GM20000 (cell line): Measurements from ENCODE around the gene CCSER2.

Source experiments
- DNase-seq: peaks from one replicate; pipeline ENCODE4 v3.0.0; 2012; ENCODE audit warnings: low spot score
- TF ChIP-seq, protein P1 (sequence below): IDR thresholded peaks from 2 replicates; pipeline ENCODE4 v1.5.1; 2012; ENCODE audit warnings: mild to moderate bottlenecking, control low read depth; ENCODE audit errors: extremely low read depth, missing control alignments

The CCSER2 gene

DNA sequence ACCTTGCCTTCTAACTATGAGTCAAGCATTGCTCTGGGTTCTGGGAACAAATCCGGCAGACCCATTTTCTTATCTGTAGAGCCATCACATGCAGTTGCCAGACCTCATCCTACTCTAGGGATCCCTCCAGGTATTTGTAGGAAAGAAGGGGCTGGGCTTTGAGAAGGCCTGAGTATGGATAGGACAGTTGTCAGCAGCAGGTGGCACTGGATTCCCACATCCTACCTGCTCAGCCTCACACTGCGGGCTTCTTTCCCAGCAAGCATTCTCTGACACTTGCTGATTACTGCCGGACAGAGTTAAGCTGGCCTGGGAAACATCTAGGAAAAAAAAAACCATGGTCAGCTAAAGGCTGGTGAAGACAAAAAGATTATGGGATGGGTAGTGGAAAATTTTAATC lies 224.1 kb downstream of the CCSER2 start:
- TF ChIP-seq, protein P1, sequence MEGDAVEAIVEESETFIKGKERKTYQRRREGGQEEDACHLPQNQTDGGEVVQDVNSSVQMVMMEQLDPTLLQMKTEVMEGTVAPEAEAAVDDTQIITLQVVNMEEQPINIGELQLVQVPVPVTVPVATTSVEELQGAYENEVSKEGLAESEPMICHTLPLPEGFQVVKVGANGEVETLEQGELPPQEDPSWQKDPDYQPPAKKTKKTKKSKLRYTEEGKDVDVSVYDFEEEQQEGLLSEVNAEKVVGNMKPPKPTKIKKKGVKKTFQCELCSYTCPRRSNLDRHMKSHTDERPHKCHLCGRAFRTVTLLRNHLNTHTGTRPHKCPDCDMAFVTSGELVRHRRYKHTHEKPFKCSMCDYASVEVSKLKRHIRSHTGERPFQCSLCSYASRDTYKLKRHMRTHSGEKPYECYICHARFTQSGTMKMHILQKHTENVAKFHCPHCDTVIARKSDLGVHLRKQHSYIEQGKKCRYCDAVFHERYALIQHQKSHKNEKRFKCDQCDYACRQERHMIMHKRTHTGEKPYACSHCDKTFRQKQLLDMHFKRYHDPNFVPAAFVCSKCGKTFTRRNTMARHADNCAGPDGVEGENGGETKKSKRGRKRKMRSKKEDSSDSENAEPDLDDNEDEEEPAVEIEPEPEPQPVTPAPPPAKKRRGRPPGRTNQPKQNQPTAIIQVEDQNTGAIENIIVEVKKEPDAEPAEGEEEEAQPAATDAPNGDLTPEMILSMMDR, result no peak
- DNase-seq, result no peak

DNA sequence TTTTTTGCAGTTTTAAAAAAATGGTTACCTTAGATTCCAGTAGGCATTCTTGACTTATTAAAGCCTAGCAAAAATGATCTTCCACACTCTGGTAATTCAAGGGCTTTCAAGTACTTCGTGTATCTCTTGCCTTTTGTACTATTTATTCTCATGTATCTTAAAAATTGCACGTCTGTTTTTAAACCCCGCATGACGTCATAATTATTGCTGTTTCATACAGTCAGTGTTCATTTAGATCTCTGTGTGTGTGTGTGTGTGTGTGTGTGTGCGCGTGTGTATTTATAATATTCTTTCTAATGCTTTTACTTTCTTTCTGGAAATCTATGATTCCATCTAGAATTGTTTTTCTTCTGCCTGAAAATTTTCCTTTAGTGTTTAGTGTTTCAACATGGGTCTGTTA lies 234.2 kb downstream of the CCSER2 start:
- no peak for DNase-seq
- TF ChIP-seq, protein P1, result no peak

DNA sequence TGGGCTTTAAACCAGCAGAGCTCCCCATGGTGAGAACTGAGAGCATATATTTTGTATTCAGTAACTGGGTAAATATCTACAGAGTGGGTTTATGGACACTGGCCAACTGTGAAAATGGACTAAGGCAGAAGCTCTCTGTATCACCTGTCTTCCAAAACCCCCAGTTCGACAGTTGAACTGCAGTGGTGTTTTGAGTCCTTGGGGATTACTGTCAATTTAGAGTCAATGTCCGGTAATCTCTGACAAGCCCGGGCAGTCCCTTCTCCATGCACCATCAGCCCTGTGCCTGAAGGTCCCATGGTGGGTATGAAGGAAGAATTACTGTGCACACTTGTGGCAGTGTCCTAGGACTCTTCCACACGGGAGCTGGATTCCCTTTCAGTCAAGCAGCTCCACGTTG lies 235.0 kb downstream of the CCSER2 start:
- DNase-seq, result peak; percentile 37
- TF ChIP-seq, protein P1, result no peak

DNA sequence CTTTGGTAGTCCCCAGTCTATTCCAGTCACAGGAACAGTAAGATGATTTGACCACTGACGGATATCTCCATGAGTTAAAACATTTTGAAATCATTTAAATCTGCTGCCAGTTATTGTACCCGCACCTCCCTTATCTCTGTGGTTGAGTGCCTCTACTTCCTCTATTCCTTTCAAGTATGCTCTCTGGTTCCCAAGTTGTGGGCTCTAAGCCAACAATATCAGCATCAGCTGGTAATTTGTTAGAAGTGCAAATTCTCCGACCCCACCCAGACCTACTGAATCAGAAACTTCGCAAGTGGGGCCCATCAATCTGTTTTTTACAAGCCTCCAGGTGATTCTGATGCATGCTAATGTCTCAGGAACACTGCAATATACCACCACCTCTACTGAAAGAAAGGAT lies 235.5 kb downstream of the CCSER2 start:
- DNase-seq, result no peak
- TF ChIP-seq, protein P1, result no peak

DNA sequence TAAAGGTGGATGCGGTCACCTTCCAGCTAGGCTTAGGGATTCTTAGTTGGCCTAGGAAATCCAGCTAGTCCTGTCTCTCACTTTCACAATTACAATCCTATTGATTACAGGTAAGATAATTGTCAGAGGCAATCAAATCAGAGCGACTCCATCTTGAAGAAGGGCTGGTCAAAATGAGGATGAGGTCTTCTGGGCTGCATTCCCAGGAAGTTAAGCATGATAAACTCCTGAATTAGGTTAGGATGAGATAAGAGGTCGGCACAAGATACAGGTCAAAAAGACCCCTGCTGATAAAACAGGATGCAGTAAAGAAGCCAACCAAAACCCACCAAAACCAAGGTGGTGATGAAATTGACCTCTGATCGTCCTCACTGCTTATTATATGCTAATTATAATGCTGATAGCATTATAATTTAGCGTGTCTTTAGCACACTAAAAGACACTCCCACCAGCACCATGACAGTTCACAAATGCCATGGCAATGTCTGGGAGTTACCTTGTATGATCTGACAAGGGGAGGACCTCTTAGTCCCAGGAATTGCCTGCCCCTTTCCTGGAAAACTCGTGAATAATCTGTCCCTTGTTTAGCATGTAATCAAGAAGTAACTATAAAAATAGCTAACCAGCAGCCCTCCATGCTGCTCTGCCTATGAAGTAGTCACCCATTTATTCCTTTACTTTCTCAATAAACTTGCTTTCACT lies 237.6 kb downstream of the CCSER2 start:
- TF ChIP-seq, protein P1, result no peak
- DNase-seq, result no peak

DNA sequence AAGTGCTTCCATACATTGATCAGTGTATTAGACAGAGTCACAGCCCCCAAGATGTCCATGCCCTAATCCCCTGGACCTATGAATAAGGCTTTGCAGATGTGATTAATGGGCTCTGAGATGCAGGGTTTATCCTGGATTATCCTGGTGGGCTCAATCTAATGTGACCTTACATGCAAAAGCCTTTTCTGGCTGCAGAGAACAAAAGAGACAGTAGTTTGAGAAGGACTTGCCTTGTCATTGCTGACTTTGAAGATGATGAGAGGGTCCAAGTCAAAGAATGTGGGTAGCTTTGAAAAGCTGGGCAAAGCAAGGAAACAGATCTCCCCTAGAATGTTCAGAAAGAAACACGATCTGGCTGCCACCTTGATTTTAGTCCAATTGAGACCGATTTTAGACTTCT lies 238.7 kb downstream of the CCSER2 start:
- TF ChIP-seq, protein P1, result no peak
- DNase-seq, result no peak
